WTC11 (cell line): ENCODE data around the gene CDC45.

Experiments
- TF ChIP-seq, protein P1 (sequence below): fragments of 200-600 bp; IDR thresholded peaks from 2 replicates; pipeline ENCODE4 v1.8.0; 2022; ENCODE audit warnings: antibody characterized with exemption
- TF ChIP-seq, protein P2 (sequence below): sonication (generic); formaldehyde crosslinking; conservative IDR thresholded peaks from 2 replicates; pipeline ENCODE4 v1.8.1; 2022; ENCODE audit warnings: mild to moderate bottlenecking, missing genetic modification reagents

DNA sequence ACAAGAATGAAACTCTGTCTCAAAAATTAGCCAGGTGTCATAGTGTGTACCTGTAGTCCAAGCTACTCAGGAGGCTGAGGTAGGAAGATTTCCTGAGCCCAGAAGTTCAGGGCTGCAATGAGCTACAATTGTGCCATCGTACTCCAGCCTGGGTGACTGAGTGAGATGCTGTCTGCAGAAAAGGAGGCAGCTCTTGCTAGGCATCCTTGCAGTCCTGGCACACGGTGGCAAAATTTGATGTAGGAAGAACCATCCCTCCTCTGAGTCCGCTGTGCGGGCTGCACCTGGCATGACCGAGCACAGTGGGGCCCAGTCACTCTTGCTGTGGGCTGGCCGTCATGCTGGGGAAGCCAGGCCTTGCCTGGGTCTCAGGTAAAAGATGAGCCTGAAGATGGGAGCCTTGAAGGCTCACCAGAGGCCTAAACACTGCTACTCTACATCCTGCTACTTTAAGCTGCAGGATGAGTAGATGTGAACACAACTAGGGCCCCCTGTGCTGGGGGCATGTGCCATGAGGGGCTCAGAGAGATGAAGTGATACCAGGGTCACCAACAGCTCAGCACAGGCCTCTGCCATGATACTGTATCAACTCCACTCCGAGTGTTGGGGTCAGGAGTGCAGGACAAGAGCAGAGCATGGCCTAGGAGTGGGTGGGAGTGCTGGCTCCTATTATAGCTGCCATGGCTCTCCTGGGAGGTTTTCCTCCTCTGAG lies 18.6 kb downstream of the CDC45 start:
- TF ChIP-seq, protein P1, sequence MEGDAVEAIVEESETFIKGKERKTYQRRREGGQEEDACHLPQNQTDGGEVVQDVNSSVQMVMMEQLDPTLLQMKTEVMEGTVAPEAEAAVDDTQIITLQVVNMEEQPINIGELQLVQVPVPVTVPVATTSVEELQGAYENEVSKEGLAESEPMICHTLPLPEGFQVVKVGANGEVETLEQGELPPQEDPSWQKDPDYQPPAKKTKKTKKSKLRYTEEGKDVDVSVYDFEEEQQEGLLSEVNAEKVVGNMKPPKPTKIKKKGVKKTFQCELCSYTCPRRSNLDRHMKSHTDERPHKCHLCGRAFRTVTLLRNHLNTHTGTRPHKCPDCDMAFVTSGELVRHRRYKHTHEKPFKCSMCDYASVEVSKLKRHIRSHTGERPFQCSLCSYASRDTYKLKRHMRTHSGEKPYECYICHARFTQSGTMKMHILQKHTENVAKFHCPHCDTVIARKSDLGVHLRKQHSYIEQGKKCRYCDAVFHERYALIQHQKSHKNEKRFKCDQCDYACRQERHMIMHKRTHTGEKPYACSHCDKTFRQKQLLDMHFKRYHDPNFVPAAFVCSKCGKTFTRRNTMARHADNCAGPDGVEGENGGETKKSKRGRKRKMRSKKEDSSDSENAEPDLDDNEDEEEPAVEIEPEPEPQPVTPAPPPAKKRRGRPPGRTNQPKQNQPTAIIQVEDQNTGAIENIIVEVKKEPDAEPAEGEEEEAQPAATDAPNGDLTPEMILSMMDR, result no peak
- TF ChIP-seq, protein P2, sequence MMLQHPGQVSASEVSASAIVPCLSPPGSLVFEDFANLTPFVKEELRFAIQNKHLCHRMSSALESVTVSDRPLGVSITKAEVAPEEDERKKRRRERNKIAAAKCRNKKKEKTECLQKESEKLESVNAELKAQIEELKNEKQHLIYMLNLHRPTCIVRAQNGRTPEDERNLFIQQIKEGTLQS (CRISPR knock-in tag), result no peak
